ENCODE results near the gene DYRK1A. TPM values are rescaled to one million over a fixed set of nuclear protein-coding genes. Genes with fewer than 3 reads are reported as not detected.
A peak's percentile ranks its signal among the peaks of the same experiment; 100 is the strongest.

DYRK1A gene
- total and polyA plus RNA-seq, 11 donors = 24.5 to 96.6 (median 69.0) TPM

DNA sequence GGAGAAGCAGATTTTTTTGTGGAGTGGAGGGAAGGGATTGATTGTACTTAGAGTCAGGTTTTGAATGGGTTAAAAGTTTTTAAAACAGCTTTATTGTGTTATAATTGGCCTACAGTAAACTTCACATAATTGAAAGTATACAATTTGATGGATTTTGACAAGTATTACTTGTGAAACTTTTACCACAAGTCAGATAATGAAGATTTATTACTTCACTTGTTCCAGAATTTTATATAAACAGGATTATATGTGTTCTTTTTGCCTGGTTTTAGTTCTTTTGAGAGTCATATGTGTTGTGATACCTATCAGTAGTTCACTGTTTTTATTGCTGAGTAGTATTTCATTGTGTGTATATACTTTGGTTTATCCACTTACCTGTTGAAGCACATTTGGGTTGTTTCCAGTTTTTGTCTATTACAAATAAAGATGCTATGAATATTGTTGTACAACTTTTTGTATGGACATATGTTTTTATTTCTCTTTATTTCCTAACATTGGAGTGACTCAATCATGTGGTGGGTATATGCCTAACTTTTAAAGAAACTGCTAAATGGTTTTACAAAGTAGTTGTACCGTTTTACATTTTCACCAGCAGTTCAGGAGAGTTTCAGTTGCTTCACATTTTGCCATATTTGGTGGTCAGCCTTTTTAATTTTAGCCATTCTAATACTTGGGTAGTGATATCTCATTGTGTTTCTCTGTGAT lies 71.0 kb downstream of the DYRK1A start:
- H3K4me3 ChIP-seq = no peak overlapping the region
- DNase-seq = no peak
- H3K27me3 ChIP-seq = no peaks in the 10 kb centered on the region
- no peaks in the 10 kb centered on the region for H3K36me3 ChIP-seq
- H3K4me1 ChIP-seq = peaks cover 4 to 75% (median 57%) of the 10 kb centered on the region in 12 donors
- H3K9me3 ChIP-seq = no peaks in the 10 kb centered on the region
- no peak for TF ChIP-seq POLR2A (IDR thresholded peaks at IDR 0.05)
- TF ChIP-seq, protein P1, sequence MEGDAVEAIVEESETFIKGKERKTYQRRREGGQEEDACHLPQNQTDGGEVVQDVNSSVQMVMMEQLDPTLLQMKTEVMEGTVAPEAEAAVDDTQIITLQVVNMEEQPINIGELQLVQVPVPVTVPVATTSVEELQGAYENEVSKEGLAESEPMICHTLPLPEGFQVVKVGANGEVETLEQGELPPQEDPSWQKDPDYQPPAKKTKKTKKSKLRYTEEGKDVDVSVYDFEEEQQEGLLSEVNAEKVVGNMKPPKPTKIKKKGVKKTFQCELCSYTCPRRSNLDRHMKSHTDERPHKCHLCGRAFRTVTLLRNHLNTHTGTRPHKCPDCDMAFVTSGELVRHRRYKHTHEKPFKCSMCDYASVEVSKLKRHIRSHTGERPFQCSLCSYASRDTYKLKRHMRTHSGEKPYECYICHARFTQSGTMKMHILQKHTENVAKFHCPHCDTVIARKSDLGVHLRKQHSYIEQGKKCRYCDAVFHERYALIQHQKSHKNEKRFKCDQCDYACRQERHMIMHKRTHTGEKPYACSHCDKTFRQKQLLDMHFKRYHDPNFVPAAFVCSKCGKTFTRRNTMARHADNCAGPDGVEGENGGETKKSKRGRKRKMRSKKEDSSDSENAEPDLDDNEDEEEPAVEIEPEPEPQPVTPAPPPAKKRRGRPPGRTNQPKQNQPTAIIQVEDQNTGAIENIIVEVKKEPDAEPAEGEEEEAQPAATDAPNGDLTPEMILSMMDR (IDR thresholded peaks at IDR 0.05) = no peak
- no peak overlapping the region for H3K27ac ChIP-seq
- no peak for ATAC-seq
- WGBS, 4 donors = 55 to 72% (median 61%) methylated on average over 1 of the region's 1 CpG
- intact Hi-C loops (cut with DNase I) = loop anchor here in 2 of 10 donors (5.0 kb wide), 2 partner anchors 65 to 70 kb away; partner anchors contain the start of gene DYRK1A (in 1 of the 2)

DNA sequence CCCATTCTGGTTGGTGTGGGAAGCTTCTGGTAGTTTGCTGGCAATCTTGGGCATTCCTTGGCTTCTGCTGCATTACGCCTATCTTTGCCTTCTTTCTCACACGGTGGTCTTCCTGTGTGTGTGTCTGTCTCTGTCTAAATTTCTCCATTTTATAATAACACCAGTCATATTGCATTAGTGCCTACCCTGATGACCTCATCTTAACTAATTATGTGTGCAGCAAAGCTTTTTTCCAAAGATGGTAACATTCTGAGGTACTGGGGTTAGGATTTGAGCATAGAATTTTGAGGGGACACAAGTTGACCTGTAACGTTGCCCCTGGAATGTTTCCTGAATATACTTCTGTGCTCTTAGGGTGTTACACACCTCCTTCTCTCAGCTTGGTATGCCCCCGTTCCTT lies 77.1 kb downstream of the DYRK1A start:
- intact Hi-C loops (cut with DNase I) = loop anchor here in 1 of 10 donors (10.0 kb wide), 1 partner anchor 69 kb away; no protein-coding TSS in a partner anchor
- peaks cover 7 to 84% (median 56%) of the 10 kb centered on the region in 12 donors for H3K4me1 ChIP-seq

GRCh38 chr21:37445228-37445627 lies 78.7 kb downstream of the DYRK1A start:
- WGBS, 4 donors = 48 to 62% (median 58%) methylated on average over 5 of the region's 5 CpGs
- intact Hi-C loops (cut with DNase I) = loop anchor here in 1 of 10 donors (10.0 kb wide), 1 partner anchor 70 kb away; no protein-coding TSS in a partner anchor
- H3K36me3 ChIP-seq = peaks cover 0 to 7% (median 0%) of the 10 kb centered on the region in 9 donors
- no peaks in the 10 kb centered on the region for H3K9me3 ChIP-seq
- no peak for TF ChIP-seq POLR2A (IDR thresholded peaks at IDR 0.05)
- TF ChIP-seq, protein P1 (IDR thresholded peaks at IDR 0.05) = no peak
- no peak overlapping the region for H3K27ac ChIP-seq
- H3K27me3 ChIP-seq = no peaks in the 10 kb centered on the region
- H3K4me3 ChIP-seq = no peak overlapping the region
- no peak for DNase-seq
- H3K4me1 ChIP-seq = peaks cover 7 to 85% (median 60%) of the 10 kb centered on the region in 12 donors
- ATAC-seq = peak in 1 of 4 donors; percentile 32

More for the DNA sequence above, 77.1 kb downstream of the DYRK1A start:
- Histone ChIP-seq H3K27ac (no peak overlapping the region), H3K4me3 (no peak overlapping the region), H3K27me3 (no peaks in the 10 kb centered on the region), H3K9me3 (no peaks in the 10 kb centered on the region), H3K36me3 (no peaks in the 10 kb centered on the region)
- no peak for ATAC-seq
- no peak for DNase-seq
- 75 to 84% (median 78%) methylated on average over 4 of the region's 4 CpGs for WGBS, 4 donors
- TF ChIP-seq, protein P1 (IDR thresholded peaks at IDR 0.05) = no peak
- TF ChIP-seq POLR2A (IDR thresholded peaks at IDR 0.05) = no peak

DNA sequence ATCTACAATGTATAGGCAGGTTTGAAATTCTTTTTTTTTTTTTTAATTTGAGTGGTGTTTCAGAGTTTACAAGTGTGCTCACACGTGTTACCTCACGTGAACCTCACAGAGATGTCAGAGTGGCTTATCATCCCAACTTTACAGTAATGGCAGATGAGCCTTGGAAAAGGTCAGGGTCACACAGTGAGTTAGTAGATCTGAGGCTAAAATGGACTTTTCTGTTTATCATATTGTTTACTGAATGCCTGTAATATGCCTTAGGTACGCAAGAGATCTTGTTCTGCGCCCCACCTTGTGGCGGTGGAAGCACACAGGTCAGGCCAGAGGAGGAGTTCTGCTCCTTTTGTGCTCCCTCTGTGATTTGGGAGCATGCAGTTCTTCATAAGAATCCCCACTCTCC lies 80.0 kb downstream of the DYRK1A start:
- Histone ChIP-seq H3K27ac (peak overlapping the region in 1 of 12 donors; percentile 19), H3K27me3 (no peaks in the 10 kb centered on the region), H3K4me1 (peaks cover 10 to 90% (median 66%) of the 10 kb centered on the region in 12 donors), H3K9me3 (peaks cover 0 to 4% (median 0%) of the 10 kb centered on the region in 12 donors), H3K36me3 (peaks cover 0 to 8% (median 0%) of the 10 kb centered on the region in 9 donors), H3K4me3 (no peak overlapping the region)
- DNase-seq (no peak), ATAC-seq (no peak)
- WGBS, 4 donors = 66 to 71% (median 70%) methylated on average over 5 of the region's 5 CpGs
- TF ChIP-seq, protein P1 (IDR thresholded peaks at IDR 0.05) = peak in 2 of 12 donors; percentile 6 to 13
- no peak for TF ChIP-seq POLR2A (IDR thresholded peaks at IDR 0.05)
- intact Hi-C loops (cut with DNase I) = loop anchor here in 1 of 10 donors (10.0 kb wide), 1 partner anchor 72 kb away; no protein-coding TSS in a partner anchor

Measured in heart left ventricle (tissue), 16 donors.